Sigmoid colon (tissue), 7 donors: ENCODE measurements around the gene SCMH1. TPM values are rescaled to one million over a fixed set of nuclear protein-coding genes. Genes with fewer than 3 reads are reported as not detected.

ENCODE experiments used
- DNase-seq: peaks from one replicate; pipeline ENCODE4 v3.0.0-alpha.2; 2019
- H3K27ac ChIP-seq, 4 donors: fragments of 200-600 bp; sonication (generic); one replicate each; pipeline ENCODE4 v1.5.1; 2016 to 2019; ENCODE audit warnings: mild to moderate bottlenecking in 1 of 4
- H3K27me3 ChIP-seq, 3 donors: fragments of 200-600 bp; sonication (generic); one replicate each; pipeline ENCODE4 v1.5.1; 2019; ENCODE audit warnings: mild to moderate bottlenecking in 1 of 3
- H3K36me3 ChIP-seq, 4 donors: fragments of 200-600 bp; sonication (generic); one replicate each; pipeline ENCODE4 v1.5.1; 2016 to 2019
- H3K4me1 ChIP-seq, 4 donors: fragments of 200-600 bp; sonication (generic); one replicate each; pipeline ENCODE4 v1.5.1; 2017 to 2019
- H3K4me3 ChIP-seq, 4 donors: fragments of 200-600 bp; sonication (generic); one replicate each; pipeline ENCODE4 v1.5.1; 2017 to 2019; ENCODE audit warnings: mild to moderate bottlenecking in 2 of 4, moderate library complexity in 1 of 4
- H3K9me3 ChIP-seq, 4 donors: fragments of 200-600 bp in 3 of 4; sonication (generic) in 3 of 4; one replicate each; pipeline versions ENCODE4 v1.5.1 to v1.6.1; 2013 to 2019
- CTCF ChIP-seq, 4 experiments: fragments of 450-650 bp in 3 of 4; fragments of 200-600 bp in 1 of 4; IDR thresholded peaks; one replicate each; pipeline ENCODE4 v1.5.1; 2016 to 2019; ENCODE audit warnings: antibody characterized with exemption in 4 of 4, mild to moderate bottlenecking in 3 of 4, moderate library complexity in 2 of 4
- EP300 ChIP-seq, 4 donors: sonication (generic); formaldehyde crosslinking; IDR thresholded peaks; one replicate each; pipeline ENCODE4 v1.6.1; 2017; ENCODE audit warnings: antibody characterized with exemption in 4 of 4
- POLR2A ChIP-seq, 2 donors: fragments of 450-650 bp; IDR thresholded peaks; one replicate each; pipeline ENCODE4 v1.6.1; 2016; ENCODE audit warnings: antibody characterized with exemption in 2 of 2, mild to moderate bottlenecking in 2 of 2, moderate library complexity in 2 of 2
- POLR2AphosphoS5 ChIP-seq, 4 donors: sonication (generic); formaldehyde crosslinking; IDR thresholded peaks; one replicate each; pipeline ENCODE4 v1.6.1; 2017; ENCODE audit warnings: antibody characterized with exemption in 4 of 4
- WGBS, 2 donors: extraction: QIAGEN DNeasy Blood & Tissue Kit; methylation state at CpG; one replicate each; pipeline ENCODE4 v1.1.7; 2013; 5-methylcytosine and 5-hydroxymethylcytosine counted together
- intact Hi-C: fragments of 100-400 bp; cut with DNase I; formaldehyde crosslinking; loops from one replicate; pipeline ENCODE4 v1.15.1; 2023
- polyA plus RNA-seq, 3 donors: library from polyadenylated mRNA; stranded (reverse); fragments of 200-250 nt; gene quantifications; one replicate each; pipeline ENCODE4 v1.2.3, GENCODE V29; 2013
- total RNA-seq, 4 donors: library from RNA; depleted of rRNA; stranded (reverse); fragments of >200 nt; gene quantifications; one replicate each; pipeline ENCODE4 v1.1.0, GENCODE V29; 2016
- donor health status: healthy with polysubstance abuse.
- donor health status: Bipolar disorder and iron deficiency.
- donor health status: healthy.

Gene SCMH1
- total and polyA plus RNA-seq, 7 donors, result 10.2 to 95.8 (median 52.4) TPM

GRCh38 chr1:41015281-41015896 lies 226.7 kb downstream of the SCMH1 start:
- WGBS, 2 donors, result 64 to 86% methylated on average over 5 of the region's 5 CpGs

GRCh38 chr1:41014871-41015270 lies 227.2 kb downstream of the SCMH1 start:
- H3K36me3 ChIP-seq, result peaks cover 3 to 79% (median 39%) of the 10 kb centered on the region in 4 donors
- H3K27me3 ChIP-seq, result no peaks in the 10 kb centered on the region
- no peaks in the 10 kb centered on the region for H3K9me3 ChIP-seq
- no peak overlapping the region for H3K4me3 ChIP-seq
- peaks cover 0 to 17% (median 7%) of the 10 kb centered on the region in 4 donors for H3K4me1 ChIP-seq
- no peak for DNase-seq
- peak overlapping the region in 1 of 4 donors; percentile 18 for H3K27ac ChIP-seq
- intact Hi-C loops, result no loop called here
- 51 to 75% methylated on average over 8 of the region's 8 CpGs for WGBS, 2 donors
- TF ChIP-seq CTCF (IDR thresholded peaks at IDR 0.05), result no peak
- TF ChIP-seq POLR2A (IDR thresholded peaks at IDR 0.05), result no peak
- TF ChIP-seq EP300 (IDR thresholded peaks at IDR 0.05), result no peak
- no peak for TF ChIP-seq POLR2AphosphoS5 (IDR thresholded peaks at IDR 0.05)

More at GRCh38 chr1:41015281-41015896, 226.7 kb downstream of the SCMH1 start:
- Histone ChIP-seq H3K4me1 (peaks cover 0 to 17% (median 7%) of the 10 kb centered on the region in 4 donors), H3K27me3 (no peaks in the 10 kb centered on the region), H3K36me3 (peaks cover 0 to 73% (median 34%) of the 10 kb centered on the region in 4 donors), H3K4me3 (no peak overlapping the region), H3K9me3 (no peaks in the 10 kb centered on the region), H3K27ac (peak overlapping the region in 1 of 4 donors; percentile 18)
- DNase-seq, result no peak
- intact Hi-C loops, result no loop called here
- TF ChIP-seq CTCF (IDR thresholded peaks at IDR 0.05), result no peak
- no peak for TF ChIP-seq POLR2AphosphoS5 (IDR thresholded peaks at IDR 0.05)
- no peak for TF ChIP-seq EP300 (IDR thresholded peaks at IDR 0.05)
- TF ChIP-seq POLR2A (IDR thresholded peaks at IDR 0.05), result no peak

GRCh38 chr1:41013796-41014195 lies 228.3 kb downstream of the SCMH1 start:
- H3K4me1 ChIP-seq, result peaks cover 0 to 17% (median 7%) of the 10 kb centered on the region in 4 donors
- DNase-seq, result no peak
- 80 to 96% methylated on average over 7 of the region's 7 CpGs for WGBS, 2 donors
- peaks cover 9 to 81% (median 49%) of the 10 kb centered on the region in 4 donors for H3K36me3 ChIP-seq
- H3K4me3 ChIP-seq, result no peak overlapping the region
- no peak for TF ChIP-seq POLR2A (IDR thresholded peaks at IDR 0.05)
- TF ChIP-seq CTCF (IDR thresholded peaks at IDR 0.05), result no peak
- TF ChIP-seq POLR2AphosphoS5 (IDR thresholded peaks at IDR 0.05), result no peak
- TF ChIP-seq EP300 (IDR thresholded peaks at IDR 0.05), result no peak
- intact Hi-C loops, result no loop called here
- no peaks in the 10 kb centered on the region for H3K9me3 ChIP-seq
- peak overlapping the region in 1 of 4 donors; percentile 33 for H3K27ac ChIP-seq
- no peaks in the 10 kb centered on the region for H3K27me3 ChIP-seq

- Histone ChIP-seq H3K9me3 (no peaks in the 10 kb centered on the region), H3K4me1 (peaks cover 0 to 17% (median 7%) of the 10 kb centered on the region in 4 donors), H3K27ac (no peak overlapping the region), H3K4me3 (no peak overlapping the region), H3K27me3 (no peaks in the 10 kb centered on the region), H3K36me3 (peaks cover 15 to 85% (median 52%) of the 10 kb centered on the region in 4 donors)
- intact Hi-C loops, result no loop called here
- WGBS, 2 donors, result 81 to 93% methylated on average over 6 of the region's 6 CpGs
- no peak for TF ChIP-seq POLR2AphosphoS5 (IDR thresholded peaks at IDR 0.05)
- no peak for TF ChIP-seq EP300 (IDR thresholded peaks at IDR 0.05)
- no peak for TF ChIP-seq POLR2A (IDR thresholded peaks at IDR 0.05)
- no peak for TF ChIP-seq CTCF (IDR thresholded peaks at IDR 0.05)
- no peak for DNase-seq
Measured at GRCh38 chr1:41013024-41013423, 229.1 kb downstream of the SCMH1 start.
